Natural killer cell treated with Interleukin-12 subunit alpha and Interleukin-12 subunit beta and Interleukin-15 and Interleukin-18, amount 100 ng/mL, for 72 hours (primary cell): ENCODE results near the gene RTEL1. TPM values are rescaled to one million over a fixed set of nuclear protein-coding genes. Genes with fewer than 3 reads are reported as not detected.
"Not testable (repeated sequence)": the region's sequence is repeated elsewhere in the genome, so short reads cannot be mapped to it uniquely, and the experiment has no call there.

Experiments used
- ATAC-seq, 2 donors: fragments of 150-1000 bp; cut with Tn5 transposase in 1 of 2; sonication (Bioruptor Pico), chemical (Tn5 transposase) in 1 of 2; 2 replicates each; pipeline ENCODE4 v1.10.0; 2021
- DNase-seq: peaks from one replicate; pipeline ENCODE4 v3.0.0; 2022; ENCODE audit warnings: low spot score
- H3K27ac Mint-ChIP-seq, 2 donors: 1 replicate in 1 of 2; 2 replicates in 1 of 2; pipeline ENCODE4 v1.8.0; 2022; ENCODE audit warnings: mixed read lengths in 2 of 2, mild to moderate bottlenecking in 1 of 2, moderate library complexity in 1 of 2
- H3K27me3 Mint-ChIP-seq, 2 donors: 1 replicate in 1 of 2; 2 replicates in 1 of 2; pipeline ENCODE4 v1.8.0; 2022; ENCODE audit warnings: mixed read lengths in 2 of 2
- H3K36me3 Mint-ChIP-seq: one replicate; pipeline ENCODE4 v1.8.0; 2022; ENCODE audit warnings: mixed read lengths
- H3K4me1 Mint-ChIP-seq, 2 donors: 1 replicate in 1 of 2; 2 replicates in 1 of 2; pipeline ENCODE4 v1.8.0; 2022; ENCODE audit warnings: low read depth in 2 of 2, mixed read lengths in 2 of 2, mild to moderate bottlenecking in 1 of 2
- H3K4me3 Mint-ChIP-seq: one replicate; pipeline ENCODE4 v1.8.0; 2022; ENCODE audit warnings: mixed read lengths
- H3K9me3 Mint-ChIP-seq: 2 replicates; pipeline ENCODE4 v1.8.0; 2022; ENCODE audit warnings: mixed read lengths
- total RNA-seq, 2 donors: library from RNA; stranded (reverse); gene quantifications; one replicate each; pipeline ENCODE4 v1.2.3, GENCODE V29; 2022

Gene RTEL1
- total RNA-seq, 2 donors from 2014 or later: 32.3 to 76.9 TPM

DNA sequence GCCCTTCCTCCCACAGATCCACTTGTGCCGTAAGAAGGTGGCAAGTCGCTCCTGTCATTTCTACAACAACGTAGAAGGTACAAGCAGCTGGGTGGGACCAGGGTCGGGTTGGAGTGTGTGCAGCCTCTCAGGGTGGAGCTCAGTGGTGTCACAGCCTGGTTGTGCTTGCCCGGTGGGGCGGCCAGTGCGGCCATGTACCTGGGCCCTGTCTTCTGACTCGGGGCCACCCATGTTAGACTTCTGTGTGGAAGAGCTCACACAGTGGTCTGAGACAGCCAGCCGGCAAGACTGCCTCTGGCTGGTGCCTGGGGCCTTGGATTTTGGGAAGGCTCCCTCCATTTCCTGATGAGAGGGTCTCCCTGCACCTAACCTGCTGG, 4.7 kb downstream of the RTEL1 start:
- Mint-ChIP-seq H3K4me1 (peaks cover 15 to 19% of the 10 kb centered on the region in 2 donors), H3K36me3 (no peaks in the 10 kb centered on the region), H3K4me3 (no peak overlapping the region), H3K27me3 (no peaks in the 10 kb centered on the region), H3K27ac (no peak overlapping the region), H3K9me3 (no peaks in the 10 kb centered on the region)
- DNase-seq (no peak), ATAC-seq (no peak)

DNA sequence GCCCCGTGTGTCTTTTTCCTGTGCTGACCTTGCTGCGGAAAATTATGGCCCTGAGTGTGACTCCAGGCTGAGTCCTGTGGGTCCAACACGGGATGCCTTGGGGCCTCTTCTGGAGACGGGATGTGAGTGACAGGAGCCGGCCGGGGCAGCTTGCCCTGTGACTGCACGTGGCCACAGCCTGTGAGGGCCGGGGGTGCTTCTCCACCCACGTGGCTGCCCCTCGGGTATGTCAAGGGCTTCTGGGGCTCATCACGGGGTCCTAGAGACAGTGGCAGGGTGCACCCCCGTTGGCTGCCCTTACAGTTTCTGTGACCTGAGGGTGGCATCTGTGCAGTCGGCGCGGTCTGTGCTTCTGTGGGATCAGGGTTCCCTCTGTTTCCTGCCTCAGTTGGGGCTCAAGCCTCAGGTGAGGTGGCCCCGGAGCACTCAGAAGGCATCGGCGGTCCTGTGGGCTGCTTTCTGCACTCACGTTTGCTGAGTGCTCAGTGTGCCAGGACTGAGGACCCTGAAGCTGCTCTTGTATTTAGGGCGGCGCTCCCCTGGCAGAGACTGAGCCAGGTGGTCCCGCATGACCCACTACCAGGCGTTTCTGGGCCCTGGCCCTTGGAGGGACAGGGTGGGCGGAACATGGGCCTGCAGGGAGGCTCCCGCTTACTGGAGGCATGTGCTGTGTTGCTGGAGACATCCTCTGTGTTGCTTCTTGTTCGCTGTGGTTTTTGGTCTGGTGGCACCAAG, 5.4 kb downstream of the RTEL1 start:
- no peak for ATAC-seq
- Mint-ChIP-seq H3K27ac (no peak overlapping the region), H3K4me3 (no peak overlapping the region), H3K27me3 (no peaks in the 10 kb centered on the region), H3K4me1 (peaks cover 12 to 14% of the 10 kb centered on the region in 2 donors), H3K36me3 (peaks cover 6% of the 10 kb centered on the region), H3K9me3 (no peaks in the 10 kb centered on the region)
- no peak for DNase-seq

GRCh38 chr20:63664143-63664851, 6.2 kb downstream of the RTEL1 start:
- H3K4me3 Mint-ChIP-seq: no peak overlapping the region
- H3K9me3 Mint-ChIP-seq: no peaks in the 10 kb centered on the region
- peaks cover 7 to 8% of the 10 kb centered on the region in 2 donors for H3K4me1 Mint-ChIP-seq
- DNase-seq: no peak
- no peaks in the 10 kb centered on the region for H3K27me3 Mint-ChIP-seq
- ATAC-seq: peak in 1 of 2 donors; percentile 17
- no peak overlapping the region for H3K27ac Mint-ChIP-seq
- peaks cover 7% of the 10 kb centered on the region for H3K36me3 Mint-ChIP-seq

GRCh38 chr20:63664861-63665594, 6.9 kb downstream of the RTEL1 start:
- Mint-ChIP-seq H3K36me3 (peaks cover 7% of the 10 kb centered on the region), H3K4me1 (peaks cover 0 to 3% of the 10 kb centered on the region in 2 donors), H3K4me3 (no peak overlapping the region), H3K27ac (no peak overlapping the region), H3K9me3 (no peaks in the 10 kb centered on the region), H3K27me3 (no peaks in the 10 kb centered on the region)
- ATAC-seq (peak; percentile 8 to 13), DNase-seq (no peak)

- Mint-ChIP-seq H3K27ac (no peak overlapping the region), H3K4me3 (no peak overlapping the region), H3K4me1 (peaks cover 0 to 3% of the 10 kb centered on the region in 2 donors), H3K9me3 (no peaks in the 10 kb centered on the region), H3K27me3 (no peaks in the 10 kb centered on the region), H3K36me3 (peaks cover 7% of the 10 kb centered on the region)
- no peak for ATAC-seq
- no peak for DNase-seq
These were observed 7.6 kb downstream of the RTEL1 start for GRCh38 chr20:63665708-63666107.

DNA sequence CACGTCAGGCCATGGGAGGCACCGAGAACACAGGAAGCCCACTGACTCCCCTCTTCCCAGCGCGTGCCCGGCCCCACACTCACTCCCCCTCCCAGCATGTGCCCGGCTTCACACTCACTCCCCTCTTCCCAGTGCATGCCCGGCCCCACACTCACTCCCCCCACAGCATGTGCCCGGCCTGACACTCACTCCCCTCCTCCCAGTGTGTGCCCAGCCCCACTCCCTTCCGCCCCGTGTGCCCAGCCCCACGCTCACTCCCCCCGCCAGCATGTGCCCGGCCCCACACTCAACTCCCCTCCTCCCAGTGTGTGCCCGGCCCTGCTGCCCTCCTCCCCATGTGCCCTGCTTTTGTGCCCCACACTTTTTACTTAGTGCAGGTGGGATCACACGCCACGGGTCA, 9.7 kb downstream of the RTEL1 start:
- H3K9me3 Mint-ChIP-seq: no peaks in the 10 kb centered on the region
- H3K27me3 Mint-ChIP-seq: no peaks in the 10 kb centered on the region
- no peak overlapping the region for H3K4me3 Mint-ChIP-seq
- no peak overlapping the region for H3K27ac Mint-ChIP-seq
- peaks cover 0 to 3% of the 10 kb centered on the region in 2 donors for H3K4me1 Mint-ChIP-seq
- H3K36me3 Mint-ChIP-seq: peaks cover 7% of the 10 kb centered on the region
- DNase-seq (no peak), ATAC-seq (peak; percentile 2 to 26)

- Mint-ChIP-seq H3K4me3 (no peak overlapping the region), H3K4me1 (peaks cover 0 to 3% of the 10 kb centered on the region in 2 donors), H3K9me3 (no peaks in the 10 kb centered on the region), H3K27me3 (no peaks in the 10 kb centered on the region), H3K27ac (no peak overlapping the region), H3K36me3 (peaks cover 7% of the 10 kb centered on the region)
- ATAC-seq (no peak), DNase-seq (no peak)
These were observed 10.2 kb downstream of the RTEL1 start for GRCh38 chr20:63668351-63668750.

DNA sequence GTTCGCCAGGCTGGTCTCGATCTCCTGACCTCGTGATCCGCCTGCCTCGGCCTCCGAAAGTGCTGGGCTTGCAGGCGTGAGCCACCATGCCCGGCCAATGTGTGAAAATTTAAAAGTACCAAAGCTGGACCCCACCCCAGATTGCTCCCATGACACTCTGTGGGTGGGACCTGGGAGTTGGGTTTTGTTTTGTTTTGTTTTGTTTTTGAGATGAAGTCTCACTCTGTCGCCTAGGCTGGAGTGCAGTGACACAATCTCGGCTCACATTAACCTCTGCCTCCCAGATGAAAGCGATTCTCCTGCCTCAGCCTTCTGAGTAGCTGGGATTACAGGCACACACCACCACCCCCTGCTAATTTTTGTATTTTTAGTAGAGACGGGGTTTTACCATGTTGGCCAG, 13.6 kb downstream of the RTEL1 start:
- H3K4me3 Mint-ChIP-seq, H3K4me1 Mint-ChIP-seq, DNase-seq, ATAC-seq, H3K27ac Mint-ChIP-seq, H3K36me3 Mint-ChIP-seq, H3K9me3 Mint-ChIP-seq, H3K27me3 Mint-ChIP-seq: not testable (repeated sequence)

- peaks cover 7% of the 10 kb centered on the region for H3K36me3 Mint-ChIP-seq
- H3K4me1 Mint-ChIP-seq: no peaks in the 10 kb centered on the region
- no peak overlapping the region for H3K4me3 Mint-ChIP-seq
- H3K27ac Mint-ChIP-seq: no peak overlapping the region
- no peaks in the 10 kb centered on the region for H3K27me3 Mint-ChIP-seq
- no peak for DNase-seq
- H3K9me3 Mint-ChIP-seq: no peaks in the 10 kb centered on the region
- no peak for ATAC-seq
These were observed 14.6 kb downstream of the RTEL1 start for GRCh38 chr20:63672666-63673065.

DNA sequence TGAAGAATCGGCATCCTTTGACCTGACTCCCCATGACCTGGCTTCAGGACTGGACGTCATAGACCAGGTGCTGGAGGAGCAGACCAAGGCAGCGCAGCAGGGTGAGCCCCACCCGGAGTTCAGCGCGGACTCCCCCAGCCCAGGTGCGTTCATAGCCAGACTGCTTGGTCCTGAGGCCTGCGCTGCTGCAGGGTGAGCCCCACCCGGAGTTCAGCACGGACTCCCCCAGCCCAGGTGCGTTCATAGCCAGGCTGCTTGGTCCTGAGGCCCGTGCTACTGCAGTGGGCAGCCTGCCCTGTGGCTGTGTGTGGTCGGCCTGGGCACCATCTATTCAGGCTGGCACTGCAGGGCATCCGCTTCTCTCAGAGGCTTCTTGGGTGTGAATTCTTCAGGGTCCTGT, 15.8 kb downstream of the RTEL1 start:
- H3K27me3 Mint-ChIP-seq: no peaks in the 10 kb centered on the region
- H3K4me3 Mint-ChIP-seq: no peak overlapping the region
- no peaks in the 10 kb centered on the region for H3K4me1 Mint-ChIP-seq
- DNase-seq (no peak), ATAC-seq (peak in 1 of 2 donors; percentile 46)
- H3K36me3 Mint-ChIP-seq: no peaks in the 10 kb centered on the region
- no peak overlapping the region for H3K27ac Mint-ChIP-seq
- H3K9me3 Mint-ChIP-seq: no peaks in the 10 kb centered on the region

DNA sequence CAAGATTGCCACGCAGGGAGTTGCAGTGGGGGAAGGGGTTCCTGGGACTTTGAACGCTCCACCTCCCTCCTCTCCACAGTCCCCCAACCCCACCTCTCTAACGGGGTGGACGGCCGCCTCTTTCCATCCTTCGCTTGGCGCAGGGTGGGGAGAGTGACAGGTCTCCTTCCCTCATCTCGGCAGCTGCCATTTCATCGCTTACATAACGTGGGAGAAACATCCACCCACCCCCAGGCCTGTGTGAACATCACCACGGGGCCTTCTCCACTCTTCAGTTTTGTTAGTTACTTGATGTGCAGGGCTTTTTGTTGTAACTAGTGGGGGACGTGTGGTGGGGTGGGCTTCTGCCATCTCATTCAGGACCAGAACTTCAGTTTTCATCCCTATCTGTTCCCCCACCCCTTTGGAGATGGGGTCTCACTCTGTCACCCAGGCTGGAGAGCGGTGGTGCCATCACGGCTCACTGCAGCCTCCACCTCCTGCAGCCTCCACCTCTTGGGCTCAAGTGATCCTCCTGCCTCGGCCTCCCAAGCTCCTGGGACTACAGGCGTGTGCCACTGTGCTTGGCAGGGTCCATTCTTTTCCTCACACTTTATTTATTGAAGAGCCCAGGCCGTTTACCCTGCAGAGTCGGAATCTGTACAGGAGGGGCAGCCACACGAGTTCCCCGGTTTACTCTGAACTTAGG, 17.7 kb downstream of the RTEL1 start:
- no peak overlapping the region for H3K4me3 Mint-ChIP-seq
- H3K27me3 Mint-ChIP-seq: no peaks in the 10 kb centered on the region
- DNase-seq (no peak), ATAC-seq (no peak)
- H3K9me3 Mint-ChIP-seq: no peaks in the 10 kb centered on the region
- H3K27ac Mint-ChIP-seq: no peak overlapping the region
- no peaks in the 10 kb centered on the region for H3K36me3 Mint-ChIP-seq
- H3K4me1 Mint-ChIP-seq: no peaks in the 10 kb centered on the region

DNA sequence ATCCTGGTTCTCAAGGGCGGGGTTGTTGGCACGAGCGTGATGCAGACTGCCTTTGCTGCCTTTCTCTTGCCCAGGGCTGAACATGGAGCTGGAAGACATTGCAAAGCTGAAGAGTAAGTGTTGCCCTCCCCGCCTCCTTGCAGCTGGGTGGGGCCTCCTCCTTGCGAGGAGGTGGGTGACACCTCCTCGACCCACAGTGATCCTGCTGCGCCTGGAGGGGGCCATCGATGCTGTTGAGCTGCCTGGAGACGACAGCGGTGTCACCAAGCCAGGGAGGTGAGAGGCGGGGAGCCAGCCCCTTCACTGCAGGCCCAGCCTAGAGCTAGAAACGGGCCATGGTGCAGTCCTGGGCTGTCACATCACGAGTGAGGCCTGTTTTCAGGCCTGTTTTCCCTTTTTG, 20.0 kb downstream of the RTEL1 start:
- no peaks in the 10 kb centered on the region for H3K4me1 Mint-ChIP-seq
- ATAC-seq (no peak), DNase-seq (no peak)
- H3K4me3 Mint-ChIP-seq: no peak overlapping the region
- no peaks in the 10 kb centered on the region for H3K27me3 Mint-ChIP-seq
- no peaks in the 10 kb centered on the region for H3K36me3 Mint-ChIP-seq
- no peaks in the 10 kb centered on the region for H3K9me3 Mint-ChIP-seq
- H3K27ac Mint-ChIP-seq: no peak overlapping the region

DNA sequence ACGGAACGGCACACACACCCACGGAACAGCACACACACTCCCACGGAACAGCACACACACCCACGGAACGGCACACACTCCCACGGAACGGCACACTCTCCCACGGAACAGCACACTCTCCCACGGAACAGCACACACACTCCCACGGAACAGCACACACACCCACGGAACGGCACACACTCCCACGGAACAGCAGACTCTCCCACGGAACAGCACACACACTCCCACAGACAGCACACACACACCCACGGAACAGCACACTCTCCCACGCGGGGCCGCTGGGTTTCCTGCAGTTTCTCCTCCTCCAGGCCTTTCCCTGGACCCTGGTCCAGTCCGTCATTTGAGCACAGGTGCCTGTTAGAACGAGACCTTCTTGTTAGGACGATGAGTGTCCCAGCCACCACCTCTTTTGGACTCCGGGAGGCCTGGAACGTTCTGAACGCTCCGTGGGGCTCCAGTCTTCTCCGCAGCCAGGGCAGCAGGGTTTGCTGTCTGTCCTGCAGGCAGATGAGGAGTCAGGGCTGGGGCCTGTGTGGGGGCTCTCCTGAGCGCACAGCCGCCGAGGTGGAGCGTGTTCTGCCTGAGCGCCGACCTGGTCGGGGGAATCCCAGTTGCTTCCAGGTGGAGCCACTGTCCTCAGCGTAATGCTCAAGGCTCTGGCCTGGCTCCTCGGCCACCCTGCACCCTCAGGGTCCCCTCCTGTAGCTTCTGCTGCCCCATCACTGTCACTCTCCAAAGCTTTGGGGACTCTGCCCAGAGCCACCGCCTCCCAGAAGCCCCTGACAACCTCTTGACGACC, 20.8 kb downstream of the RTEL1 start:
- Mint-ChIP-seq H3K27me3 (no peaks in the 10 kb centered on the region), H3K27ac (no peak overlapping the region)

More for the DNA sequence above, 20.8 kb downstream of the RTEL1 start:
- DNase-seq (no peak), ATAC-seq (peak in 1 of 2 donors; percentile 12)
- Mint-ChIP-seq H3K4me1 (no peaks in the 10 kb centered on the region), H3K4me3 (no peak overlapping the region), H3K36me3 (no peaks in the 10 kb centered on the region), H3K9me3 (no peaks in the 10 kb centered on the region)
